ENCODE results near the gene MRPL2. TPM values are rescaled to one million over a fixed set of nuclear protein-coding genes. Genes with fewer than 3 reads are reported as not detected.
A peak's percentile ranks its signal among the peaks of the same experiment; 100 is the strongest.

MRPL2 gene
- total RNA-seq, 1 experiment from 2014 or later: 123 TPM

DNA sequence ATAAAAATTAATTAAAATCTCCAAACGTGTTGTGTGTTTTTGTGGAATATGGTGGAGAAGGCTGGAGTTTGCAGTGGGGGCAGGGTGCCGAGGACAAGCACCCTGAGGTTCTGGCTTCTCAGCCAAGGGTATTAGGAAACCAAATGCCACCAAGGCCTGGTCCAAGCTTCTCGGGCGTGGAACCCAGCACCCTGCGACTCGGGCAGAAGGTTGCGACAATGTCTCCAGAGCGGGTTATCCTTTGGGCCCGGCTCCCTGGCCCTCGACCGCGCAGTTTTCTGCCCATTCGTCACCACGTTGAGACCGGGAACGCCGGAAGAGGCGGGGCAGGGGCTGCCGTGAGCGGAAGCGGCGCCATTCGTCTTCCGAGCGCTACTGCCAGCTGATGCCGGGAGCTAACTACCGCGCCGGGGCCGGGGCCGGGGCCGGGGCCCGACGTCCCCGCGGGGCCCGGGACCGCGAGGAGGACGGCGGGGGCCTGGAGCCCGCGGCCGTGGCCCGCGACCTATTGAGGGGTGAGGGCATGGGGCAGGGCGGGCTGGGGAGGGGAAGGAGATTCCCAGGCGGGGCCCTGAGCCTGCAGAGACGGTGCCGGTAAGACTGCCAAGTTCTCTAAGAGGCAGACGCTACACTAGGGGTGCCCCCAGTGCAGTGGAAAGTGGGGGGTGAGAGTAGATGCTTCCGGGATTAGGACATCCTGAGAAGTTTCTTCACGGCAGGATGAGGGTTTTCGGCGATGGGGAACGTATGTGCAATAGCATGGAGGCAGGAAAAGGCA is 37.8 kb downstream of the MRPL2 start, which contains the start of gene RRP36:
TSS of gene RRP36 (plus strand) at position 354 of the 778 bp plus-strand sequence. CDS start at position 386, 32 bp downstream.
- no peaks in the 10 kb centered on the region for H3K9me3 ChIP-seq
- no peaks in the 10 kb centered on the region for H3K9me3 Mint-ChIP-seq (ENCODE audit: unreplicated experiment)
- no peaks in the 10 kb centered on the region for H3K27me3 ChIP-seq (replicated peaks; ENCODE audit: control insufficient read depth, insufficient read depth, low read length)
- BruUV-seq (replicated peaks): TSS peak; percentile 48
- H3K27ac Mint-ChIP-seq (ENCODE audit: unreplicated experiment): peak within 1 kb of the TSS; percentile 96
- no peaks in the 10 kb centered on the region for H3K4me1 Mint-ChIP-seq (ENCODE audit: low read depth, unreplicated experiment)
- ChIA-PET POLR2A (interaction anchor here (0.5 to 1.0 kb wide), 7 partner anchors 7 to 234 kb away, joined by 3 to 6 read pairs (median 3); partner anchors contain the start of genes CNPY3, CUL7, KLHDC3 and PPP2R5D), CTCF (interaction anchor here (1.2 kb wide), 1 partner anchor 38 kb away, joined by 3 read pairs; the partner anchor contains the start of genes KLC4 and MRPL2)
- H3K4me3 Mint-ChIP-seq (ENCODE audit: unreplicated experiment): peak within 1 kb of the TSS; percentile 96
- H3K36me3 Mint-ChIP-seq (ENCODE audit: insufficient read depth, unreplicated experiment): peaks cover 55% of the 10 kb centered on the region
- H3K4me3 ChIP-seq (ENCODE audit: low read depth, low read length): peak within 1 kb of the TSS; percentile 80
- H3K27me3 Mint-ChIP-seq (ENCODE audit: insufficient read depth, unreplicated experiment): no peaks in the 10 kb centered on the region
- no peak for TF ChIP-seq CTCF (IDR thresholded peaks at IDR 0.05; ENCODE audit: insufficient read depth in 1 of 2, low read depth in 1 of 2, low read length in 1 of 2, severe bottlenecking in 1 of 2, unreplicated experiment in 1 of 2)
- peak; percentile 69 to 80 for DNase-seq
- intact Hi-C loops (cut with micrococcal nuclease; ENCODE audit: unreplicated experiment): no loop called here
- H3K4me1 ChIP-seq: peaks cover 10% of the 10 kb centered on the region
- peaks cover 2% of the 10 kb centered on the region; the same call in 1 of the 2 replicates for H3K36me3 ChIP-seq (ENCODE audit: control insufficient read depth, insufficient read depth, low read length)

- POLR2A ChIA-PET: interaction anchor here (0.8 to 1.0 kb wide), 4 partner anchors 12 to 41 kb away, joined by 3 to 4 read pairs (median 3); partner anchors contain the start of genes CUL7 and PPP2R5D
- Histone ChIP-seq H3K9me3 (no peaks in the 10 kb centered on the region), H3K4me1 (peaks cover 10% of the 10 kb centered on the region), H3K4me3 (ENCODE audit: low read depth, low read length) (peak overlapping the region; percentile 80), H3K27me3 (replicated peaks; ENCODE audit: control insufficient read depth, insufficient read depth, low read length) (no peaks in the 10 kb centered on the region), H3K36me3 (ENCODE audit: control insufficient read depth, insufficient read depth, low read length) (peaks cover 2% of the 10 kb centered on the region; the same call in 1 of the 2 replicates)
- H3K4me1 Mint-ChIP-seq (ENCODE audit: low read depth, unreplicated experiment): no peaks in the 10 kb centered on the region
- H3K27me3 Mint-ChIP-seq (ENCODE audit: insufficient read depth, unreplicated experiment): no peaks in the 10 kb centered on the region
- TF ChIP-seq CTCF (IDR thresholded peaks at IDR 0.05; ENCODE audit: insufficient read depth in 1 of 2, low read depth in 1 of 2, low read length in 1 of 2, severe bottlenecking in 1 of 2, unreplicated experiment in 1 of 2): no peak
- peaks cover 49% of the 10 kb centered on the region for H3K36me3 Mint-ChIP-seq (ENCODE audit: insufficient read depth, unreplicated experiment)
- intact Hi-C loops (cut with micrococcal nuclease; ENCODE audit: unreplicated experiment): no loop called here
- peak overlapping the region; percentile 96 for H3K4me3 Mint-ChIP-seq (ENCODE audit: unreplicated experiment)
- TSS peak; percentile 86 for BruUV-seq (replicated peaks)
- no peaks in the 10 kb centered on the region for H3K9me3 Mint-ChIP-seq (ENCODE audit: unreplicated experiment)
- CTCF ChIA-PET: interaction anchor here (1.2 kb wide), 1 partner anchor 39 kb away, joined by 3 read pairs; the partner anchor contains the start of genes KLC4 and MRPL2
- DNase-seq: peak in 1 of 2 experiments; percentile 19
- peak overlapping the region; percentile 96 for H3K27ac Mint-ChIP-seq (ENCODE audit: unreplicated experiment)
Observed at GRCh38 chr6:43020847-43021246, 38.4 kb downstream of the MRPL2 start.

GRCh38 chr6:43020052-43020705 is 39.1 kb downstream of the MRPL2 start:
- POLR2A ChIA-PET: interaction anchor here (0.6 to 1.0 kb wide), 4 partner anchors 12 to 160 kb away, joined by 3 to 5 read pairs (median 4); partner anchors contain the start of gene PPP2R5D

More at GRCh38 chr6:43020052-43020705, 39.1 kb downstream of the MRPL2 start:
- Mint-ChIP-seq H3K4me1 (ENCODE audit: low read depth, unreplicated experiment) (no peaks in the 10 kb centered on the region), H3K36me3 (ENCODE audit: insufficient read depth, unreplicated experiment) (peaks cover 42% of the 10 kb centered on the region), H3K27me3 (ENCODE audit: insufficient read depth, unreplicated experiment) (no peaks in the 10 kb centered on the region), H3K9me3 (ENCODE audit: unreplicated experiment) (no peaks in the 10 kb centered on the region), H3K27ac (ENCODE audit: unreplicated experiment) (peak overlapping the region; percentile 51), H3K4me3 (ENCODE audit: unreplicated experiment) (peak overlapping the region; percentile 29)
- no peak overlapping the region for H3K4me3 ChIP-seq (ENCODE audit: low read depth, low read length)
- H3K27me3 ChIP-seq (replicated peaks; ENCODE audit: control insufficient read depth, insufficient read depth, low read length): no peaks in the 10 kb centered on the region
- no peak for TF ChIP-seq CTCF (IDR thresholded peaks at IDR 0.05; ENCODE audit: insufficient read depth in 1 of 2, low read depth in 1 of 2, low read length in 1 of 2, severe bottlenecking in 1 of 2, unreplicated experiment in 1 of 2)
- BruUV-seq (replicated peaks): no TSS peak
- CTCF ChIA-PET: interaction anchor here (1.2 kb wide), 1 partner anchor 39 kb away, joined by 3 read pairs; the partner anchor contains the start of genes KLC4 and MRPL2
- peaks cover 2% of the 10 kb centered on the region; the same call in 1 of the 2 replicates for H3K36me3 ChIP-seq (ENCODE audit: control insufficient read depth, insufficient read depth, low read length)
- peaks cover 10% of the 10 kb centered on the region for H3K4me1 ChIP-seq
- no peaks in the 10 kb centered on the region for H3K9me3 ChIP-seq
- no peak for DNase-seq
- intact Hi-C loops (cut with micrococcal nuclease; ENCODE audit: unreplicated experiment): no loop called here

Data from Caco-2 (cell line).